Transverse colon (tissue), 4 donors: ENCODE results near the gene KBTBD4. TPM values are rescaled to one million over a fixed set of nuclear protein-coding genes. Genes with fewer than 3 reads are reported as not detected.
A peak's percentile ranks its signal among the peaks of the same experiment; 100 is the strongest.

Experiments
- DNase-seq: peaks from one replicate; pipeline ENCODE4 v3.0.0-alpha.2; 2019
- H3K27ac ChIP-seq, 4 donors: fragments of 200-600 bp; sonication (generic); 2 replicates each; pipeline ENCODE4 v1.5.1; 2016 to 2018; ENCODE audit warnings: inconsistent platforms in 4 of 4
- H3K27me3 ChIP-seq: fragments of 200-600 bp; sonication (generic); 2 replicates; pipeline ENCODE4 v1.5.1; 2017; ENCODE audit warnings: inconsistent platforms
- H3K36me3 ChIP-seq, 4 donors: fragments of 200-600 bp; sonication (generic); 2 replicates each; pipeline ENCODE4 v1.5.1; 2017 to 2019; ENCODE audit warnings: inconsistent platforms in 4 of 4
- H3K4me1 ChIP-seq, 4 donors: fragments of 200-600 bp; sonication (generic); 2 replicates each; pipeline ENCODE4 v1.5.1; 2017 to 2020; ENCODE audit warnings: inconsistent platforms in 4 of 4
- H3K4me3 ChIP-seq, 4 donors: fragments of 200-600 bp; sonication (generic); 1 replicate in 1 of 4; 2 replicates in 3 of 4; pipeline versions ENCODE4 v1.5.1 to v1.6.1; 2017 to 2019; ENCODE audit warnings: inconsistent platforms in 4 of 4
- H3K9me3 ChIP-seq, 2 donors: fragments of 200-600 bp; sonication (generic); 2 replicates each; pipeline ENCODE4 v1.5.1; 2017 to 2019; ENCODE audit warnings: inconsistent platforms in 2 of 2
- EP300 ChIP-seq: sonication (generic); formaldehyde crosslinking; IDR thresholded peaks from one replicate; pipeline ENCODE4 v1.6.1; 2017; ENCODE audit warnings: antibody characterized with exemption, low read depth
- POLR2A ChIP-seq: fragments of 450-650 bp; IDR thresholded peaks from one replicate; pipeline ENCODE4 v1.6.1; 2016; ENCODE audit warnings: antibody characterized with exemption, mild to moderate bottlenecking, moderate library complexity
- POLR2AphosphoS5 ChIP-seq, 3 donors: sonication (generic); formaldehyde crosslinking; IDR thresholded peaks; one replicate each; pipeline ENCODE4 v1.6.1; 2016; ENCODE audit warnings: antibody characterized with exemption in 3 of 3
- WGBS, 2 donors: methylation state at CpG; one replicate each; pipeline ENCODE4 v1.1.5; 2018; ENCODE audit warnings: low coverage in 1 of 2; 5-methylcytosine and 5-hydroxymethylcytosine counted together
- in situ Hi-C, 4 donors: fragments of 200-750 bp; cut with MboI; loops; one replicate each; pipeline versions ENCODE4 v1.15.0 to v1.15.1; 2017; ENCODE audit warnings: low sequenced_read_pairs in 3 of 4, low pct_ligation_motif_present in 1 of 4, low pct_unique_long_range_greater_than_20kb in 1 of 4
- intact Hi-C: fragments of 100-400 bp; cut with DNase I; formaldehyde crosslinking; loops from one replicate; pipeline ENCODE4 v1.15.1; 2023; ENCODE audit warnings: low total_unique reads
- small RNA-seq, 4 donors: library from RNA; depleted of rRNA; stranded (forward); fragments of <200 nt; gene quantifications; one replicate each; pipeline ENCODE3, GENCODE V24; 2016
- total RNA-seq, 4 donors: library from RNA; depleted of rRNA; stranded (reverse); fragments of >200 nt; gene quantifications; one replicate each; pipeline ENCODE4 v1.1.0, GENCODE V29; 2016
- TF ChIP-seq, protein P1 (sequence below), 5 experiments: fragments of 200-600 bp in 3 of 5; fragments of 450-650 bp in 2 of 5; sonication (generic) in 3 of 5; IDR thresholded peaks; 1 replicate in 2 of 5; 2 replicates in 3 of 5; pipeline ENCODE4 v1.5.1; 2016 to 2017; ENCODE audit warnings: antibody characterized with exemption in 5 of 5, inconsistent platforms in 3 of 5, mild to moderate bottlenecking in 2 of 5, moderate library complexity in 1 of 5

Gene KBTBD4
- total RNA-seq, 4 donors from 2014 or later = 9.4 to 20.3 (median 16.5) TPM

DNA sequence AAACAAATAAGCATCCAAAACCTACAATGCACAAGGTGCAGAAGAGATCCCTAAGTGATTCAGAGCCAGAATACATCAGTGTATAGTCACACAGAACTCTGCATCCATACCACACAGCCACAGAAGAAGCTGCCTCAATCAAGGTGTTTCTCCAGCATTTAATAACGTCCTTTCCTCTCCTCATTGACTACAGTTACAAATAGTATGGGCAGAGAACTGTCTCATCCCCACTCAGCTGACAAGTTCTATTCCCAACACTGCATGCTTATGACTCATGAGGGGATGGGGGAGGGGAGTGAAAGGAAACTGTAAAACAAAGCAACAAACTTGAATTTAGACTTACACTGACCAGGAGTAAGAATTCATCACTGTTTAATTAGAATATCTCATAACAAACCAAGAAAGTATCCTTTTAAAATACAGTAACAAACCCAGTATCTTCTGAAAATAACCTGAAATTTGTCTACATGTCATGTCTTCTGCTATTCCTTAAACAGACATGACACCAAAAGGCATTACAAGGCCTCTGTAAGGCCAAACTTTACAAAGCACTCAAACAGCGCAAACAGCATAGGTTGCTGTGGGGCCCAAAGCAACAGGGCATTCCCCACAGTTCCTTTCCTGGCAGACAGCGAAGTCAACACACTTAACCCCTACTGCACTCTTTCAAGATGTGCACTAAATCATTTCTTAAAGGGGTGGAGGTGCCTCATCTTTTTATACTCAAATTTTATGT lies 55.1 kb downstream of the KBTBD4 start:
- no peaks in the 10 kb centered on the region for H3K9me3 ChIP-seq
- in situ Hi-C loops = no loop called here
- TF ChIP-seq POLR2AphosphoS5 (IDR thresholded peaks at IDR 0.05) (no peak), EP300 (no peak), POLR2A (no peak)
- TF ChIP-seq, protein P1, sequence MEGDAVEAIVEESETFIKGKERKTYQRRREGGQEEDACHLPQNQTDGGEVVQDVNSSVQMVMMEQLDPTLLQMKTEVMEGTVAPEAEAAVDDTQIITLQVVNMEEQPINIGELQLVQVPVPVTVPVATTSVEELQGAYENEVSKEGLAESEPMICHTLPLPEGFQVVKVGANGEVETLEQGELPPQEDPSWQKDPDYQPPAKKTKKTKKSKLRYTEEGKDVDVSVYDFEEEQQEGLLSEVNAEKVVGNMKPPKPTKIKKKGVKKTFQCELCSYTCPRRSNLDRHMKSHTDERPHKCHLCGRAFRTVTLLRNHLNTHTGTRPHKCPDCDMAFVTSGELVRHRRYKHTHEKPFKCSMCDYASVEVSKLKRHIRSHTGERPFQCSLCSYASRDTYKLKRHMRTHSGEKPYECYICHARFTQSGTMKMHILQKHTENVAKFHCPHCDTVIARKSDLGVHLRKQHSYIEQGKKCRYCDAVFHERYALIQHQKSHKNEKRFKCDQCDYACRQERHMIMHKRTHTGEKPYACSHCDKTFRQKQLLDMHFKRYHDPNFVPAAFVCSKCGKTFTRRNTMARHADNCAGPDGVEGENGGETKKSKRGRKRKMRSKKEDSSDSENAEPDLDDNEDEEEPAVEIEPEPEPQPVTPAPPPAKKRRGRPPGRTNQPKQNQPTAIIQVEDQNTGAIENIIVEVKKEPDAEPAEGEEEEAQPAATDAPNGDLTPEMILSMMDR (IDR thresholded peaks at IDR 0.05) = no peak
- no peaks in the 10 kb centered on the region for H3K27me3 ChIP-seq
- no peak for DNase-seq
- 16 to 27% methylated on average over 2 to 3 of the region's 3 CpGs for WGBS, 2 donors
- peaks cover 11 to 80% (median 50%) of the 10 kb centered on the region in 4 donors for H3K4me1 ChIP-seq
- intact Hi-C loops = no loop called here
- H3K27ac ChIP-seq = peak overlapping the region; percentile 58 to 76 (median 68)
- no peaks in the 10 kb centered on the region for H3K36me3 ChIP-seq
- peak overlapping the region in 2 of 4 donors; percentile 17 to 19 for H3K4me3 ChIP-seq

Small RNAs within 50 kb of the gene (small RNA-seq; reads per million reads assigned to genes)
- gene RN7SL652P (0 to 0.12 (median 0) reads per million in 4 donors), gene RNU5E-10P (0 reads per million in 4 donors)

Other genes starting within 250 kb of the KBTBD4 start
- gene MYBPC3, start 226.3 kb downstream of the KBTBD4 start, total RNA-seq = not detected
- 10 to 100 TPM in 2 of 4 donors, 1 to 10 TPM in 2; 7.1 to 35.5 (median 17.2) TPM for gene SPI1, start 200.4 kb downstream of the KBTBD4 start, total RNA-seq
- 10 to 100 TPM; 19.9 to 56.9 (median 43.1) TPM for gene SLC39A13, start 170.4 kb downstream of the KBTBD4 start, total RNA-seq
- gene PSMC3, start 152.5 kb downstream of the KBTBD4 start, total RNA-seq = 100 to 1,000 TPM in 2 of 4 donors, 10 to 100 TPM in 2; 56.5 to 252 (median 91.4) TPM
- gene RAPSN, start 129.8 kb downstream of the KBTBD4 start, total RNA-seq = not detected
- gene CELF1, start 25.8 kb downstream of the KBTBD4 start, total RNA-seq = 100 to 1,000 TPM in 2 of 4 donors, 10 to 100 TPM in 2; 82.9 to 248 (median 96.7) TPM
- gene PTPMT1, start 13.4 kb downstream of the KBTBD4 start, total RNA-seq = 10 to 100 TPM; 19.1 to 79.1 (median 74.1) TPM
- 100 to 1,000 TPM in 3 of 4 donors, 10 to 100 TPM in 1; 72.6 to 256 (median 213) TPM for gene NDUFS3, start 104 bp upstream of the KBTBD4 start, total RNA-seq
- gene FAM180B, start 7.7 kb upstream of the KBTBD4 start, total RNA-seq = under 1 TPM in 1 of 4 donors, not detected in 3; 0.41 TPM
- 1 to 10 TPM in 3 of 4 donors, under 1 TPM in 1; 0.68 to 7.8 (median 1.8) TPM for gene C1QTNF4, start 15.4 kb upstream of the KBTBD4 start, total RNA-seq
- 10 to 100 TPM; 21.5 to 92.2 (median 61.0) TPM for gene MTCH2, start 63.6 kb upstream of the KBTBD4 start, total RNA-seq
- gene AGBL2, start 136.4 kb upstream of the KBTBD4 start, total RNA-seq = 10 to 100 TPM in 2 of 4 donors, 1 to 10 TPM in 2; 3.3 to 13.5 (median 8.0) TPM
- 100 to 1,000 TPM in 3 of 4 donors, 10 to 100 TPM in 1; 85.9 to 312 (median 164) TPM for gene FNBP4, start 188.4 kb upstream of the KBTBD4 start, total RNA-seq